ENCODE data around the gene LAMA3.
"Not testable (repeated sequence)": the region's sequence is repeated elsewhere in the genome, so short reads cannot be mapped to it uniquely, and the experiment has no call there.

Gene LAMA3

GRCh38 chr18:23740105-23740830, 51.0 kb downstream of the LAMA3 start:
- no peak overlapping the region for H3K4me3 ChIP-seq (ENCODE audit: low read length)
- TF ChIP-seq ZNF274 (IDR thresholded peaks at IDR 0.05; ENCODE audit: low read depth, low read length): no peak

GRCh38 chr18:23741967-23742366, 52.7 kb downstream of the LAMA3 start:
- H3K4me3 ChIP-seq (ENCODE audit: low read length): not testable (repeated sequence)

DNA sequence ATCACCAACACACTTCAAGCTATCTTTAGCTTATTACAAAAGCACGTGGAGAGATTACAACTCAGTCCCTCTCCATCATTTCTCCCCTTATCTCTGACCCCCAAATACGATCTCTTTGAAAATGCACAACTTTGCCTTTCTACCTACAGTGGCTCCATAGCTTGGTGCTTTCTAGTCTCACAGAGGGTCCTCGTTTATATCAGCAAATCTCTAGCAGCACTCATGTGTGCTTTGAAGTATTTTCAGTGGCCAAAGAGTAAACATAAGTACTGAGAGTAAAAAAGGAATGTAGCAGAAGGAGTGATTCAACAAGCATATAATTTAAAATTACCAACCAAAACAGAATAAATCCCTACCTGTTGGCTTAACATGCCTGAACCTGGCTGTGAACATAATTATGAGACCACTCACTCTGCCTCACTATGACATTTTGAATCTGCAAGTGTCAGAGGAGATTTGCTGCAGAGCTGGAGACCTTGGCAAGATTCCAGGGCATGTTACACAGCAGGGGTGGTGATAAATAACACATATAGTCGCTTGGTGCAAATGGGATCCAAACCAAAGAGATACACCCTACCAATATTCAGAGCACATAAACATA, 54.6 kb downstream of the LAMA3 start:
- no peak overlapping the region for H3K4me3 ChIP-seq (ENCODE audit: low read length)
- no peak for TF ChIP-seq ZNF274 (IDR thresholded peaks at IDR 0.05; ENCODE audit: low read depth, low read length)

DNA sequence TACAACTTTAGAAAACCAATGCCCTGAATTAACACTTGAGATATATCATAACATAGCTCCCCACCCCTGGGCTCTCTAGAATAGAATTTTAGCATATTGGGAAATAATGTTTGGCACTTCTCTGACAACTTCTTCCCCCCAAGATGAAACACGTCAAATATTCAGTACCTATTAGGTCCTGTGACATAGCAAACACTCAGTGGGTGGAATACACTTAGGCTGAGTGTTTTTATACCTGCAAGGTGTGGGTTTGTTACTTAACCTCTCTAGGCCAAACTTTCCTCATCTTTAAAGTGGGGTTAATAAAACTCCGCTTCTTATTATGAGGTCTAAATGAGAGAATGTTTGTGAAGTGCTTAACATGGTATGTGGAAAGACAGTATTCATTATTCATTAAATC, 56.1 kb downstream of the LAMA3 start:
- H3K4me3 ChIP-seq (ENCODE audit: low read length): no peak overlapping the region

GRCh38 chr18:23746851-23747250, 57.6 kb downstream of the LAMA3 start:
- no peak for TF ChIP-seq ZNF274 (IDR thresholded peaks at IDR 0.05; ENCODE audit: low read depth, low read length)
- H3K4me3 ChIP-seq (ENCODE audit: low read length): no peak overlapping the region

More for the DNA sequence above, 56.1 kb downstream of the LAMA3 start:
- no peak for TF ChIP-seq ZNF274 (IDR thresholded peaks at IDR 0.05; ENCODE audit: low read depth, low read length)

DNA sequence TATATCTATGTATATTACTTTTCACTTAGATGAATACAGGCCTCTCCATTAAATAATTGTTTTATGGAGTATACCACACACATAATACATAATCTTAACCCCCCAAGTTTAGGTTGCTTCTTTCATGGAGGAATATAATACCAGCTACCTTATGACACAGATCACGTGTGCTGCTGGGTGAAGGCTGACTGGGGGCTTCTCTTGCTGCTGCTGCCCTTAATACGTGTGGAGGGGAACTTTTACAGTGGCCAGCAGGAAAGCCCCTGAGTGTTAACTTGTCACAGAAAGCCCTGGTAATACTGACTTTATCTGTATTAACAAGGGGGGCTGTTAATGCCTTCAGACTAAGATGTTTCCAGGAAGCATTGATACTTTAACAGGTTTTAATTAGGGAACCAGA, 63.1 kb downstream of the LAMA3 start:
- H3K4me3 ChIP-seq (ENCODE audit: low read length): no peak overlapping the region
- no peak for TF ChIP-seq ZNF274 (IDR thresholded peaks at IDR 0.05; ENCODE audit: low read depth, low read length)

GRCh38 chr18:23752796-23753195, 63.5 kb downstream of the LAMA3 start:
- H3K4me3 ChIP-seq (ENCODE audit: low read length): no peak overlapping the region

GRCh38 chr18:23756590-23757436, 67.6 kb downstream of the LAMA3 start:
- H3K4me3 ChIP-seq (ENCODE audit: low read length): no peak overlapping the region
- no peak for TF ChIP-seq ZNF274 (IDR thresholded peaks at IDR 0.05; ENCODE audit: low read depth, low read length)

More at GRCh38 chr18:23752796-23753195, 63.5 kb downstream of the LAMA3 start:
- no peak for TF ChIP-seq ZNF274 (IDR thresholded peaks at IDR 0.05; ENCODE audit: low read depth, low read length)

DNA sequence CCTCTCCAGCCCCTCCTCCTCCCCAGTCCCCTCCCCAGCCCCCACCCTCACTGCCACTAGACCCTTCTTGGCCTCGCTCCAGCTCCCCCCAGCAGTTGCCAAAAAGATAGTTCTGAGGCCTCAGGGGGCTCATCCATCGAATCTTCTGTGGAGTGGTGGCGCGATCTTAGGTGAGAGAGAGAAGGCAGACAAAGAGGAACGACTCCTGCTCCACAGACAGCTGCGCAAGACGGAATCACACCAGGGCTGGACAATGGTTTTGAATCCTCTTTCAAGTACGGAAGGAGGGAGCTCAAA, 68.1 kb downstream of the LAMA3 start:
- no peak overlapping the region for H3K4me3 ChIP-seq (ENCODE audit: low read length)
- TF ChIP-seq ZNF274 (IDR thresholded peaks at IDR 0.05; ENCODE audit: low read depth, low read length): no peak

- no peak for TF ChIP-seq ZNF274 (IDR thresholded peaks at IDR 0.05; ENCODE audit: low read depth, low read length)
- H3K4me3 ChIP-seq (ENCODE audit: low read length): no peak overlapping the region
Measured at GRCh38 chr18:23758281-23758680, 69.0 kb downstream of the LAMA3 start.

GRCh38 chr18:23761941-23762340, 72.7 kb downstream of the LAMA3 start:
- TF ChIP-seq ZNF274 (IDR thresholded peaks at IDR 0.05; ENCODE audit: low read depth, low read length): no peak
- H3K4me3 ChIP-seq (ENCODE audit: low read length): no peak overlapping the region

DNA sequence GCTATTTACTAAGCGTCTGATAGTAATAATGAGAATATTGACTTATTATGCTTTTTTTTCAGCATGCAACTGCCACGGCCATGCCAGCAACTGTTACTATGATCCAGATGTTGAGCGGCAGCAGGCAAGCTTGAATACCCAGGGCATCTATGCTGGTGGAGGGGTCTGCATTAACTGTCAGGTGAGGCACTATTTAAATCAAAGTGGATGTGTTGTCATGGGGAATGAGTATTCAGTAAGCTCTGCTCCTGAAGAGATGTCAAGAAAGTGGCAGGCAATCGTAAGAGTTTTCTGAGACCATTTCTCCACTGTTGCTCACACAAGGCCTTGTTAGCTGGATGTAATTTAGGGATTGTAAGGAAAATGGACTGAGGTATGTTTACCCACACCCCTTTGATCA, 74.1 kb downstream of the LAMA3 start:
- no peak for TF ChIP-seq ZNF274 (IDR thresholded peaks at IDR 0.05; ENCODE audit: low read depth, low read length)
- H3K4me3 ChIP-seq (ENCODE audit: low read length): no peak overlapping the region

GRCh38 chr18:23765931-23766330, 76.7 kb downstream of the LAMA3 start:
- TF ChIP-seq ZNF274 (IDR thresholded peaks at IDR 0.05; ENCODE audit: low read depth, low read length): no peak
- H3K4me3 ChIP-seq (ENCODE audit: low read length): no peak overlapping the region

DNA sequence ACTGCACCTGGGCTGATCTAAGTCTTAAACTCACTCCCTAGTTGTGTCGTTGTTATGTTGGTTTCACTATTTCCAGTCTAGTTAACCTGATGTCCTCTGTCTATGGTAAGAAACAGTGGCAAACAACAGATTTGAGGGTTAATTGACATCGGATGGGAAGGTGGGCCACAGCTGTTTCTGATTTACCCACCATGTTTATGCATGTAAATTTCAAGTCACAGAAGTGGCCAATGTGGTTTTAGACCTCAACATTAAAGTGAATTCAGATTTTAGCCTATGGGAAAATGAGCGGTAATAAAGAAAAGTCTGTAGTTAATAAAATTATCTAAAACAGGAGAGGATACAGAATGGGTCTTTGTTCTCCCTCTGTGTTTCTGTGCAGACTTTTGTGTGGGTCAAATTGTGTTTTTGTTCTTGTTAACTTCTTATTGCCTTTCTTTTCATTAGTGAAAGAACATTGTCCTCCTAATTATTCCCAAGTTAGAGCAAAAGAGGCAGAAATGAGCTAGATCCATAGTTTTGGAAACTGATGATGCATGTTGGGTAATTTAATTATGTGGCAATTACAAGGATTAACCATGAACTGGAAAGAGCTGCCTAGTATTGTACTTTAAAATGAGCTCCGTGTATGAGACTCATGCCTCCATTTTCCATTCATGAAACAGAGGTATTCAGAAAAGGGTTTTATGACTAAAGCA, 83.2 kb downstream of the LAMA3 start:
- TF ChIP-seq ZNF274 (IDR thresholded peaks at IDR 0.05; ENCODE audit: low read depth, low read length): no peak
- no peak overlapping the region for H3K4me3 ChIP-seq (ENCODE audit: low read length)

Measured in GM08714 (cell line).